ENCODE data around the gene HOXC13. TPM values are rescaled to one million over a fixed set of nuclear protein-coding genes. Genes with fewer than 3 reads are reported as not detected.

Gene HOXC13
- total RNA-seq, 1 donor from 2014 or later, result not detected

- peaks cover 6 to 13% of the 10 kb centered on the region in 2 donors for H3K4me1 ChIP-seq
- intact Hi-C loops (cut with DNase I), result no loop called here
- H3K27me3 ChIP-seq, result peaks cover 51% of the 10 kb centered on the region
- no peaks in the 10 kb centered on the region for H3K36me3 ChIP-seq
- no peak for TF ChIP-seq CTCF (IDR thresholded peaks at IDR 0.05)
- no peak overlapping the region for H3K4me3 ChIP-seq
- no peaks in the 10 kb centered on the region for H3K9me3 ChIP-seq
- no peak for DNase-seq (ENCODE audit: low spot score in 2 of 2)
- no peak overlapping the region for H3K27ac ChIP-seq
These were observed 44.3 kb downstream of the HOXC13 start for GRCh38 chr12:53982648-53983567.

DNA sequence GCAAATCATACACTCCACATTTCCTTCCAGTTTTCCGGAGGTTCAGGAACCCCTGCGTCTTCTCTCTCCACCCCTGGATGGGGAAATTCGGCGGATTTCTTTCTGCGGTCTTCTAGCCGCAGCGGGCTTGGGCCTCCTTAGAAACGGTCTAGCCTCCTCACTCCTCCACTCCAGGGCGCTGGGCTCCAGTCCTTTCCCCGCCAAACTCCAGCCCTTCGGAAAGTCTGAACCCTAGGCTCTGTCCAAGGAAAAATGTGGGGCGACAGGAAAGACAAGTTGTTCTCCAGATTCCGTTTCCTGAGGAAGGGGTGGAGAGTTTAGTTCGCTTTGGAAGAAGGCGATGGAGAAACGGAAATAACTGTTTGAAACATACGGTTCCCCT is 44.9 kb downstream of the HOXC13 start:
- Histone ChIP-seq H3K4me3 (no peak overlapping the region), H3K9me3 (no peaks in the 10 kb centered on the region), H3K36me3 (no peaks in the 10 kb centered on the region), H3K27ac (no peak overlapping the region), H3K4me1 (peaks cover 6 to 13% of the 10 kb centered on the region in 2 donors), H3K27me3 (peaks cover 51% of the 10 kb centered on the region)
- TF ChIP-seq CTCF (IDR thresholded peaks at IDR 0.05), result no peak
- intact Hi-C loops (cut with DNase I), result no loop called here
- no peak for DNase-seq (ENCODE audit: low spot score in 2 of 2)

DNA sequence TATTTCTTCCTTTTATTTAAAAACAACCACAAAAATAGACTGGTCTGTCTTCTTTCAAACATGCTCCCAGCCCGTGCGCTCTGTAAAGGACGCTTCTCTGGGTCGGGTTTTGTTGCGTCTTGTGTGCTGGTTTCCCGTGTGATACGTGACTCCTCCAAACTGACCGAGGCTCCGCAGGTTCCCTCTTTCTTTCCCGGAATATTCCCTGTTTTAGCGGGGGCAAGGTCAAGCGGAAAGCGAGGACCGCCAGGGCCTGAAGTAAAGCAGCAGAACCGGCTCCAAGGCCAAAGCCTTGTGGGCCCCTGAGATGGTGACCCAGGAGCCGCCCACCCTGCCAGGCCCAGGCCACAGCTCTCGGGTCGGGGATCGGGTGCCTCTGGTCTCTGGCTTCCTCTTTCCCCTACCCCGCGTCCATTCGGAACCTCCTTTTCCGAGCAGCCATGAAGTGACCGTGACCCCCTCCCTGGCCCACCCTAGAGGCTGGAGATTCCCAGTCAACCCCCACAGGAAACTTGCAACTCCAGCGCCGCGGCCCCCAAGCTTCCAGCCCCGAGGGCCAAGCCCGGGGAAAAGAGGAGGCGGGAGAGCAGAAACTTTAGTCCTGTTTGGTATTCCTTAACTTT is 45.4 kb downstream of the HOXC13 start:
- TF ChIP-seq CTCF (IDR thresholded peaks at IDR 0.05), result no peak
- DNase-seq (ENCODE audit: low spot score in 2 of 2), result no peak
- Histone ChIP-seq H3K4me3 (no peak overlapping the region), H3K4me1 (peaks cover 6 to 13% of the 10 kb centered on the region in 2 donors), H3K27ac (no peak overlapping the region), H3K27me3 (peaks cover 56% of the 10 kb centered on the region), H3K36me3 (no peaks in the 10 kb centered on the region), H3K9me3 (no peaks in the 10 kb centered on the region)
- intact Hi-C loops (cut with DNase I), result no loop called here

- H3K4me3 ChIP-seq, result peak within 1 kb of the TSS; percentile 43 to 53
- H3K27ac ChIP-seq, result no peak within 1 kb of the TSS
- H3K4me1 ChIP-seq, result peaks cover 6 to 13% of the 10 kb centered on the region in 2 donors
- H3K9me3 ChIP-seq, result no peaks in the 10 kb centered on the region
- peak; percentile 33 to 93 for DNase-seq (ENCODE audit: low spot score in 2 of 2)
- TF ChIP-seq CTCF (IDR thresholded peaks at IDR 0.05), result peak; percentile 69 to 80 (median 72)
- intact Hi-C loops (cut with DNase I), result no loop called here
- H3K27me3 ChIP-seq, result peaks cover 61% of the 10 kb centered on the region
- H3K36me3 ChIP-seq, result no peaks in the 10 kb centered on the region
These were observed 46.5 kb downstream of the HOXC13 start, which contains the start of gene HOXC10 for GRCh38 chr12:53984901-53985691. HOXC10 (plus strand) TSS chr12:53985146; CDS start chr12:53985260, 114 bp downstream.

DNA sequence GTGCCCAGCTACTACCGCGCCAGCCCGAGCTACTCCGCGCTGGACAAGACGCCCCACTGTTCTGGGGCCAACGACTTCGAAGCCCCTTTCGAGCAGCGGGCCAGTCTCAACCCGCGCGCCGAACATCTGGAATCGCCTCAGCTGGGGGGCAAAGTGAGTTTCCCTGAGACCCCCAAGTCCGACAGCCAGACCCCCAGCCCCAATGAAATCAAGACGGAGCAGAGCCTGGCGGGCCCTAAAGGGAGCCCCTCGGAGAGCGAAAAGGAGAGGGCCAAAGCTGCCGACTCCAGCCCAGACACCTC is 47.0 kb downstream of the HOXC13 start:
- peak overlapping the region; percentile 43 to 53 for H3K4me3 ChIP-seq
- H3K27ac ChIP-seq, result no peak overlapping the region
- no peaks in the 10 kb centered on the region for H3K9me3 ChIP-seq
- H3K36me3 ChIP-seq, result no peaks in the 10 kb centered on the region
- intact Hi-C loops (cut with DNase I), result no loop called here
- H3K27me3 ChIP-seq, result peaks cover 61% of the 10 kb centered on the region
- no peak for TF ChIP-seq CTCF (IDR thresholded peaks at IDR 0.05)
- peaks cover 6 to 13% of the 10 kb centered on the region in 2 donors for H3K4me1 ChIP-seq
- DNase-seq (ENCODE audit: low spot score in 2 of 2), result no peak

All from ascending aorta (tissue), 2 donors.